Suprapubic skin (tissue), 4 donors: ENCODE results near the gene JAK1.

ENCODE experiments used
- CTCF ChIP-seq, 2 donors: fragments of 200-600 bp in 1 of 2; fragments of 450-650 bp in 1 of 2; sonication (generic) in 1 of 2; IDR thresholded peaks; one replicate each; pipeline ENCODE4 v1.5.1; 2016 to 2019; ENCODE audit warnings: antibody characterized with exemption in 2 of 2, mild to moderate bottlenecking in 1 of 2, moderate library complexity in 1 of 2
- POLR2A ChIP-seq, 2 donors: fragments of 450-650 bp; IDR thresholded peaks; one replicate each; pipeline ENCODE4 v1.6.1; 2017; ENCODE audit warnings: antibody characterized with exemption in 2 of 2, mild to moderate bottlenecking in 2 of 2, moderate library complexity in 2 of 2
- POLR2AphosphoS5 ChIP-seq, 3 donors: sonication (generic); formaldehyde crosslinking; IDR thresholded peaks; one replicate each; pipeline ENCODE4 v1.6.1; 2017; ENCODE audit warnings: antibody characterized with exemption in 3 of 3

GRCh38 chr1:64871256-64871655 is 95.1 kb downstream of the JAK1 start:
- TF ChIP-seq CTCF (IDR thresholded peaks at IDR 0.05) (no peak), POLR2A (IDR thresholded peaks at IDR 0.05) (no peak), POLR2AphosphoS5 (IDR thresholded peaks at IDR 0.05) (no peak)
